HCT116 (cell line): ENCODE data around the gene CLEC16A. TPM values are rescaled to one million over a fixed set of nuclear protein-coding genes. Genes with fewer than 3 reads are reported as not detected.

Experiments
- ATAC-seq: fragments of 200-7000 bp; cut with Tn5 transposase; 2 replicates; pipeline ENCODE4 v1.9.1; 2020; ENCODE audit warnings: mild to moderate bottlenecking, moderate library complexity
- BruUV-seq: library from RNA; stranded (reverse); fragments of 400-500 nt; replicated peaks from 2 replicates; lab custom pipeline; 2021; lab: Mats Ljungman, UMichigan
- CTCF ChIA-PET: fragments of 300-600 bp; sonication (Branson Sonifier 250); formaldehyde crosslinking; loops from one replicate; lab custom pipeline; 2021; ENCODE audit warnings: antibody characterized with exemption; lab: Charles Lee
- POLR2A ChIA-PET: fragments of 300-600, 350-600 bp; sonication (Branson Sonifier 250); formaldehyde crosslinking; loops from one replicate; lab custom pipeline; 2021; ENCODE audit warnings: antibody characterized with exemption; lab: Charles Lee
- RAD21 ChIA-PET, 2 experiments: fragments of 300-600 bp; sonication (Branson Sonifier 250); formaldehyde crosslinking; loops; one replicate each; lab custom pipeline; 2023; ENCODE audit warnings: low total read pairs in 2 of 2; ENCODE audit not compliant: uncharacterized antibody in 2 of 2, unreplicated experiment in 2 of 2, low non-redundant PET in 1 of 2; lab: Charles Lee
- DNase-seq: peaks from one replicate; pipeline ENCODE4 v3.0.0-alpha.2; 2010; ENCODE audit warnings: low read depth, low spot score
- H2AFZ ChIP-seq: fragments of 200-600 bp; shearing (Covaris generic), sonication (generic); 2 replicates; pipeline ENCODE4 v1.6.1; 2017; ENCODE audit warnings: low read depth, mixed run types, mixed read lengths, antibody characterized with exemption, low read length; ENCODE audit not compliant: poor library complexity, severe bottlenecking
- H3K27ac ChIP-seq: 2 replicates; pipeline ENCODE4 v1.5.1; 2012; ENCODE audit warnings: low read depth, low read length
- H3K27me3 ChIP-seq: fragments of 200-600 bp; sonication (generic); 2 replicates; pipeline ENCODE4 v1.6.1; 2016; ENCODE audit warnings: mixed run types, low read length, mixed read lengths; ENCODE audit not compliant: insufficient read depth
- H3K36me3 ChIP-seq, 2 experiments: fragments of 200-500 bp in 1 of 2; fragments of 200-600 bp in 1 of 2; sonication (Bioruptor generic) in 1 of 2; sonication (generic) in 1 of 2; 2 replicates each; pipeline versions ENCODE4 v1.5.1 to v1.6.1; 2014 to 2016; ENCODE audit warnings: low read length in 2 of 2, inconsistent platforms in 1 of 2, mixed read lengths in 1 of 2, mixed run types in 1 of 2; ENCODE audit not compliant: insufficient read depth in 2 of 2, control insufficient read depth in 1 of 2
- H3K4me1 ChIP-seq, 2 experiments: fragments of 200-600 bp in 1 of 2; sonication (generic) in 1 of 2; 2 replicates each; pipeline versions ENCODE4 v1.5.1 to v1.6.1; 2012 to 2017; ENCODE audit warnings: low read length in 2 of 2, inconsistent platforms in 1 of 2, mild to moderate bottlenecking in 1 of 2, mixed read lengths in 1 of 2, mixed run types in 1 of 2, moderate library complexity in 1 of 2; ENCODE audit not compliant: insufficient read depth in 2 of 2, control insufficient read depth in 1 of 2
- H3K4me2 ChIP-seq: fragments of 200-600 bp; sonication (generic); 2 replicates; pipeline ENCODE4 v1.6.1; 2017; ENCODE audit warnings: mixed run types, low read length, mixed read lengths
- H3K4me3 ChIP-seq, 2 experiments: fragments of 200-600 bp in 1 of 2; sonication (generic) in 1 of 2; replicated peaks in 1 of 2; 2 replicates each; pipeline ENCODE4 v1.5.1; 2011 to 2016; ENCODE audit warnings: low read length in 2 of 2, control low read depth in 1 of 2, low read depth in 1 of 2, mild to moderate bottlenecking in 1 of 2, mixed read lengths in 1 of 2, mixed run types in 1 of 2
- H3K79me2 ChIP-seq: fragments of 200-600 bp; sonication (generic); 2 replicates; pipeline ENCODE4 v1.6.1; 2017; ENCODE audit warnings: mild to moderate bottlenecking, mixed run types, low read length, moderate library complexity, mixed read lengths; ENCODE audit not compliant: insufficient read depth
- H3K9ac ChIP-seq: fragments of 200-600 bp; sonication (generic); 2 replicates; pipeline ENCODE4 v1.6.1; 2016; ENCODE audit warnings: low read length, mixed read lengths
- H3K9me2 ChIP-seq: fragments of 200-600 bp; sonication (generic), shearing (Covaris generic); 2 replicates; pipeline ENCODE4 v1.6.1; 2017; ENCODE audit warnings: mixed run types, mild to moderate bottlenecking, moderate library complexity; ENCODE audit not compliant: insufficient read depth
- H3K9me3 ChIP-seq, 2 experiments: fragments of 200-500 bp in 1 of 2; fragments of 200-600 bp in 1 of 2; sonication (Bioruptor generic) in 1 of 2; sonication (generic) in 1 of 2; 2 replicates each; pipeline ENCODE4 v1.6.1; 2014 to 2017; ENCODE audit warnings: low read length in 2 of 2, mixed read lengths in 2 of 2, inconsistent platforms in 1 of 2, low read depth in 1 of 2, mild to moderate bottlenecking in 1 of 2, mixed run types in 1 of 2, moderate library complexity in 1 of 2; ENCODE audit not compliant: control insufficient read depth in 1 of 2, insufficient read depth in 1 of 2
- H4K20me1 ChIP-seq: fragments of 200-600 bp; sonication (generic), shearing (Covaris generic); 2 replicates; pipeline ENCODE4 v1.6.1; 2017; ENCODE audit warnings: mixed run types, mild to moderate bottlenecking, moderate library complexity; ENCODE audit not compliant: insufficient read depth
- CBX3 ChIP-seq: IDR thresholded peaks from 2 replicates; pipeline ENCODE4 v1.6.1; 2012; ENCODE audit warnings: low read depth
- CEBPB ChIP-seq: IDR thresholded peaks from 2 replicates; pipeline ENCODE4 v1.6.1; 2012; ENCODE audit warnings: low read depth
- EGR1 ChIP-seq: IDR thresholded peaks from 2 replicates; pipeline ENCODE4 v1.6.1; 2012; ENCODE audit warnings: low read depth
- ELF1 ChIP-seq: IDR thresholded peaks from 2 replicates; pipeline ENCODE4 v1.6.1; 2012; ENCODE audit warnings: low read depth, borderline replicate concordance
- EZH2 ChIP-seq: fragments of 200-600 bp; sonication (generic); IDR thresholded peaks from 2 replicates; pipeline ENCODE4 v1.6.1; 2017; ENCODE audit warnings: antibody characterized with exemption, mixed run types
- EZH2phosphoT487 ChIP-seq: fragments of 200-600 bp; IDR thresholded peaks from 2 replicates; pipeline ENCODE4 v1.6.1; 2018; ENCODE audit warnings: antibody characterized with exemption, borderline replicate concordance
- FOSL1 ChIP-seq: IDR thresholded peaks from 2 replicates; pipeline ENCODE4 v1.6.1; 2012; ENCODE audit warnings: low read depth
- JUND ChIP-seq: IDR thresholded peaks from 2 replicates; pipeline ENCODE4 v1.6.1; 2012
- POLR2AphosphoS5 ChIP-seq: IDR thresholded peaks from 2 replicates; pipeline ENCODE4 v1.6.1; 2011; ENCODE audit warnings: mild to moderate bottlenecking, low read depth, low read length, moderate library complexity
- SIN3A ChIP-seq: IDR thresholded peaks from 2 replicates; pipeline ENCODE4 v1.6.1; 2012; ENCODE audit warnings: low read depth
- TCF7L2 ChIP-seq: IDR thresholded peaks from 2 replicates; pipeline ENCODE4 v1.7.0; 2011; ENCODE audit warnings: borderline replicate concordance, inconsistent platforms; ENCODE audit not compliant: insufficient read depth, insufficient read length; ENCODE audit errors: extremely low read depth
- ZFX ChIP-seq: fragments of 450-650 bp; IDR thresholded peaks from 2 replicates; pipeline ENCODE4 v1.6.1; 2017
- ZNF274 ChIP-seq: fragments of 200-500 bp; sonication (Bioruptor generic); IDR thresholded peaks from 2 replicates; pipeline ENCODE4 v1.6.1; 2014; ENCODE audit warnings: mild to moderate bottlenecking, low read depth, low read length, inconsistent platforms
- intact Hi-C: fragments of 100-400 bp; cut with micrococcal nuclease; formaldehyde crosslinking; loops from 2 replicates; pipeline ENCODE4 v1.10.0; 2022
- total RNA-seq: library from RNA; stranded (reverse); gene quantifications from one replicate; pipeline ENCODE4 v1.2.1, GENCODE V29; 2021; ENCODE audit not compliant: unreplicated experiment
- TF ChIP-seq, protein P1 (sequence below): IDR thresholded peaks from 2 replicates; pipeline ENCODE4 v1.6.1; 2011; ENCODE audit warnings: mild to moderate bottlenecking, low read length, moderate library complexity; ENCODE audit not compliant: insufficient replicate concordance; ENCODE audit errors: extremely low read depth
- TF ChIP-seq, protein P2 (sequence below): IDR thresholded peaks from 2 replicates; pipeline ENCODE4 v1.6.1; 2012

CLEC16A gene
- total RNA-seq, 1 experiment from 2014 or later = 18.0 TPM

DNA sequence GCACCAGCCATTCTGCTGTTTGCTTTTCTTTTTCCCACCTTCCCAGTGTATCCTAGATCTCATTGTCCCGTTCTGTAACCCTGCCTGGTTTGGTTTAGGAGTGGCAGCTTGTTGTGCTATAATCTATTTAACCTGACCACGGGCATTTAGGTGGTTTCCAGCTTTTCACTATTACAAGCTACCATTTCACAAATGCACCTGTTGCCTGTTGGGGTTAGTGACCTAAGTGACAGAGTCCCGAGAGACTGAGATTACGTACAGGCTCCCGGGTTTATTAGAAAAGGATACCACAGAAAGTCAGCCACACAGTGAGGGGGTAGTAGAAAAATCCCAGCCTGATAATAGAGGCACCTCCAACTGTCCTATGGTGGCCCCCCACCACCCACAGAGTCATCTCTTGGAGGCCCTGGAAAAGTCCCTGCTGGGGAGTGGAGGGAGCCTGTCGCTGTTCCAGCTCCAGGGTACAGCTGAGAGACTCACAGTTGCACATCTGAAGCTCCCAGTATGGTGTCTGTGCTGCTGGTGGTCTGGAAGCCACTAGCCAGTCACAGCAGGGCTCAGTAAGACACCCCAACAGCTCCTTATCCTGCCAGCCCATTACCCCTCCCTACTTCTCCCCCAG, 21.2 kb downstream of the CLEC16A start:
- intact Hi-C loops = loop anchor here (2.0 to 10.0 kb wide), 2 partner anchors 439 to 749 kb away; no protein-coding TSS in a partner anchor
- POLR2A ChIA-PET = interaction anchor here (1.0 kb wide), 1 partner anchor 291 kb away, joined by 4 read pairs; no protein-coding TSS in a partner anchor

More for the DNA sequence above, 21.2 kb downstream of the CLEC16A start:
- H3K9me3 ChIP-seq = no peaks in the 10 kb centered on the region
- no peaks in the 10 kb centered on the region for H3K9me2 ChIP-seq
- H3K79me2 ChIP-seq = no peaks in the 10 kb centered on the region
- no peak overlapping the region for H3K9ac ChIP-seq
- no peak overlapping the region for H2AFZ ChIP-seq
- H4K20me1 ChIP-seq = no peaks in the 10 kb centered on the region
- peaks cover 0 to 3% of the 10 kb centered on the region in 2 experiments; a peak in 1 of 4 replicates for H3K4me1 ChIP-seq
- RAD21 ChIA-PET = interaction anchor here in 1 of 2 experiments (1.0 kb wide), 1 partner anchor 291 kb away, joined by 5 read pairs; the partner anchor contains the start of gene SOCS1
- ATAC-seq = no peak
- TF ChIP-seq ZFX (no peak), CEBPB (no peak), EZH2phosphoT487 (no peak), SIN3A (no peak), EGR1 (no peak), JUND (no peak), ELF1 (no peak), TCF7L2 (no peak), ZNF274 (no peak), POLR2AphosphoS5 (no peak), FOSL1 (no peak), CBX3 (no peak), EZH2 (no peak)
- TF ChIP-seq, protein P1, sequence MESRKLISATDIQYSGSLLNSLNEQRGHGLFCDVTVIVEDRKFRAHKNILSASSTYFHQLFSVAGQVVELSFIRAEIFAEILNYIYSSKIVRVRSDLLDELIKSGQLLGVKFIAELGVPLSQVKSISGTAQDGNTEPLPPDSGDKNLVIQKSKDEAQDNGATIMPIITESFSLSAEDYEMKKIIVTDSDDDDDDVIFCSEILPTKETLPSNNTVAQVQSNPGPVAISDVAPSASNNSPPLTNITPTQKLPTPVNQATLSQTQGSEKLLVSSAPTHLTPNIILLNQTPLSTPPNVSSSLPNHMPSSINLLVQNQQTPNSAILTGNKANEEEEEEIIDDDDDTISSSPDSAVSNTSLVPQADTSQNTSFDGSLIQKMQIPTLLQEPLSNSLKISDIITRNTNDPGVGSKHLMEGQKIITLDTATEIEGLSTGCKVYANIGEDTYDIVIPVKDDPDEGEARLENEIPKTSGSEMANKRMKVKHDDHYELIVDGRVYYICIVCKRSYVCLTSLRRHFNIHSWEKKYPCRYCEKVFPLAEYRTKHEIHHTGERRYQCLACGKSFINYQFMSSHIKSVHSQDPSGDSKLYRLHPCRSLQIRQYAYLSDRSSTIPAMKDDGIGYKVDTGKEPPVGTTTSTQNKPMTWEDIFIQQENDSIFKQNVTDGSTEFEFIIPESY = no peak
- TF ChIP-seq, protein P2, sequence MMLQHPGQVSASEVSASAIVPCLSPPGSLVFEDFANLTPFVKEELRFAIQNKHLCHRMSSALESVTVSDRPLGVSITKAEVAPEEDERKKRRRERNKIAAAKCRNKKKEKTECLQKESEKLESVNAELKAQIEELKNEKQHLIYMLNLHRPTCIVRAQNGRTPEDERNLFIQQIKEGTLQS = no peak
- no peak overlapping the region for H3K4me2 ChIP-seq
- no peak for DNase-seq
- H3K36me3 ChIP-seq = peaks cover 2 to 8% of the 10 kb centered on the region in 2 experiments; a peak in 2 of 4 replicates
- CTCF ChIA-PET = interaction anchor here (4.0 kb wide), 1 partner anchor 290 kb away, joined by 32 read pairs; the partner anchor contains the start of gene SOCS1
- H3K27ac ChIP-seq = no peak overlapping the region
- H3K27me3 ChIP-seq = no peaks in the 10 kb centered on the region
- BruUV-seq = no TSS peak
- H3K4me3 ChIP-seq = no peak overlapping the region
